Measurements from ENCODE around the gene TEC.

The TEC gene

DNA sequence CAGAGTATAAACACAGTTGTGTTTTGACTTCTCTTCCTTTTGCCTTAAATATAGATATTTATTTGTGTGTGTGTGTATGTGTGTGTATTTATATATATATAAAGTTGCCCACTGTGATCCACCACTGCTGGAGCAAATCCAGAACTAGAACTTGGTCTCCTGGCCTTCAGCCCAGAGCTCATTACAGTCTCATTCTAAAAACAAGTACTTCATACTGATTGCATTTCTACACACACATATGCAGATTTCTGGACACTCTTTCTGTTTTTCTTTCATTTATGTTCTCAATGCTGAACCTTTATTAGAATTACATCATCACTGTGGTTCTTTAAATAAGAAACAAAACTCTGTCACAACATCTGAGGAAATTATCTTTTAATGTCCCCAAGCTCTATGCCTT lies 136.0 kb downstream of the TEC start:
- Histone ChIP-seq H3K18ac (ENCODE audit: low read length) (no peak overlapping the region), H3K14ac (ENCODE audit: low read length) (no peak overlapping the region), H3K4me2 (ENCODE audit: insufficient read depth, low read length, poor library complexity, severe bottlenecking) (no peak overlapping the region), H3K4me1 (ENCODE audit: control insufficient read depth in 2 of 2, insufficient read depth in 1 of 2, low read depth in 1 of 2, low read length in 2 of 2) (no peaks in the 10 kb centered on the region), H4K8ac (ENCODE audit: low read depth, low read length) (no peak overlapping the region), H2AK5ac (ENCODE audit: low read depth, low read length) (no peak overlapping the region), H3K27me3 (ENCODE audit: control insufficient read depth in 3 of 3, insufficient read depth in 3 of 3, low read depth in 1 of 3, low read length in 3 of 3) (peaks cover 0 to 3% (median 0%) of the 10 kb centered on the region in 3 experiments), H3K27ac (replicated peaks; ENCODE audit: low read length) (no peak overlapping the region), H2BK5ac (ENCODE audit: low read length) (no peak overlapping the region), H2BK120ac (ENCODE audit: low read depth, low read length) (no peak overlapping the region), H3K4ac (ENCODE audit: low read length) (no peak overlapping the region), H2BK12ac (ENCODE audit: low read length) (no peak overlapping the region), H3K79me1 (ENCODE audit: low read depth, low read length) (no peaks in the 10 kb centered on the region), H2AFZ (ENCODE audit: low read length) (no peak overlapping the region), H3K23ac (ENCODE audit: low read depth, low read length, poor library complexity) (no peak overlapping the region), H3K4me3 (ENCODE audit: low read length in 2 of 2) (no peak overlapping the region), H2BK15ac (ENCODE audit: low read length) (no peak overlapping the region), H4K91ac (ENCODE audit: low read depth, low read length, poor library complexity) (no peak overlapping the region), H3K9me3 (replicated peaks in 1 of 2; ENCODE audit: control insufficient read depth in 2 of 2, insufficient read depth in 1 of 2, low read depth in 1 of 2, low read length in 2 of 2) (no peaks in the 10 kb centered on the region), H3K9ac (ENCODE audit: low read depth, low read length, poor library complexity) (no peak overlapping the region), H3K36me3 (replicated peaks in 1 of 2; ENCODE audit: control insufficient read depth in 2 of 2, insufficient read depth in 2 of 2, low read length in 2 of 2) (no peaks in the 10 kb centered on the region)
- no peak for DNase-seq (ENCODE audit: low spot score)

GRCh38 chr4:48131736-48132135 lies 137.9 kb downstream of the TEC start:
- H3K9me3 ChIP-seq (replicated peaks in 1 of 2; ENCODE audit: control insufficient read depth in 2 of 2, insufficient read depth in 1 of 2, low read depth in 1 of 2, low read length in 2 of 2), result no peaks in the 10 kb centered on the region
- H3K4me1 ChIP-seq (ENCODE audit: control insufficient read depth in 2 of 2, insufficient read depth in 1 of 2, low read depth in 1 of 2, low read length in 2 of 2), result peaks cover 0 to 6% of the 10 kb centered on the region in 2 donors
- no peak overlapping the region for H4K8ac ChIP-seq (ENCODE audit: low read depth, low read length)
- no peak overlapping the region for H3K14ac ChIP-seq (ENCODE audit: low read length)
- H3K9ac ChIP-seq (ENCODE audit: low read depth, low read length, poor library complexity), result no peak overlapping the region
- WGBS, 2 donors (ENCODE audit: extremely low coverage in 2 of 2, insufficient read length in 2 of 2, insufficient replicate concordance in 1 of 2), result no CpG with 5 or more reads among the region's 4 CpGs
- H3K27ac ChIP-seq (replicated peaks; ENCODE audit: low read length), result no peak overlapping the region
- no peak overlapping the region for H2AFZ ChIP-seq (ENCODE audit: low read length)
- H2BK12ac ChIP-seq (ENCODE audit: low read length), result no peak overlapping the region
- H3K18ac ChIP-seq (ENCODE audit: low read length), result no peak overlapping the region
- no peak overlapping the region for H3K23ac ChIP-seq (ENCODE audit: low read depth, low read length, poor library complexity)
- H2BK5ac ChIP-seq (ENCODE audit: low read length), result no peak overlapping the region
- H2BK120ac ChIP-seq (ENCODE audit: low read depth, low read length), result no peak overlapping the region
- no peak overlapping the region for H3K4me2 ChIP-seq (ENCODE audit: insufficient read depth, low read length, poor library complexity, severe bottlenecking)
- no peak overlapping the region for H2BK15ac ChIP-seq (ENCODE audit: low read length)
- DNase-seq (ENCODE audit: low spot score), result no peak
- H3K36me3 ChIP-seq (replicated peaks in 1 of 2; ENCODE audit: control insufficient read depth in 2 of 2, insufficient read depth in 2 of 2, low read length in 2 of 2), result no peaks in the 10 kb centered on the region
- no peak overlapping the region for H3K4me3 ChIP-seq (ENCODE audit: low read length in 2 of 2)
- H2AK5ac ChIP-seq (ENCODE audit: low read depth, low read length), result no peak overlapping the region
- H3K4ac ChIP-seq (ENCODE audit: low read length), result no peak overlapping the region
- H4K91ac ChIP-seq (ENCODE audit: low read depth, low read length, poor library complexity), result no peak overlapping the region
- peaks cover 0 to 3% (median 0%) of the 10 kb centered on the region in 3 experiments for H3K27me3 ChIP-seq (ENCODE audit: control insufficient read depth in 3 of 3, insufficient read depth in 3 of 3, low read depth in 1 of 3, low read length in 3 of 3)
- no peaks in the 10 kb centered on the region for H3K79me1 ChIP-seq (ENCODE audit: low read depth, low read length)

- no peak overlapping the region for H2BK12ac ChIP-seq (ENCODE audit: low read length)
- no peaks in the 10 kb centered on the region for H3K79me1 ChIP-seq (ENCODE audit: low read depth, low read length)
- no peak overlapping the region for H2BK120ac ChIP-seq (ENCODE audit: low read depth, low read length)
- H3K9ac ChIP-seq (ENCODE audit: low read depth, low read length, poor library complexity), result no peak overlapping the region
- no peak overlapping the region for H3K23ac ChIP-seq (ENCODE audit: low read depth, low read length, poor library complexity)
- no peaks in the 10 kb centered on the region for H3K9me3 ChIP-seq (replicated peaks in 1 of 2; ENCODE audit: control insufficient read depth in 2 of 2, insufficient read depth in 1 of 2, low read depth in 1 of 2, low read length in 2 of 2)
- no peak overlapping the region for H3K4me3 ChIP-seq (ENCODE audit: low read length in 2 of 2)
- H3K4me1 ChIP-seq (ENCODE audit: control insufficient read depth in 2 of 2, insufficient read depth in 1 of 2, low read depth in 1 of 2, low read length in 2 of 2), result peaks cover 0 to 6% of the 10 kb centered on the region in 2 donors
- H2AK5ac ChIP-seq (ENCODE audit: low read depth, low read length), result no peak overlapping the region
- peaks cover 0 to 3% (median 0%) of the 10 kb centered on the region in 3 experiments for H3K27me3 ChIP-seq (ENCODE audit: control insufficient read depth in 3 of 3, insufficient read depth in 3 of 3, low read depth in 1 of 3, low read length in 3 of 3)
- DNase-seq (ENCODE audit: low spot score), result no peak
- no peak overlapping the region for H4K91ac ChIP-seq (ENCODE audit: low read depth, low read length, poor library complexity)
- H3K36me3 ChIP-seq (replicated peaks in 1 of 2; ENCODE audit: control insufficient read depth in 2 of 2, insufficient read depth in 2 of 2, low read length in 2 of 2), result no peaks in the 10 kb centered on the region
- no peak overlapping the region for H3K27ac ChIP-seq (replicated peaks; ENCODE audit: low read length)
- no peak overlapping the region for H3K18ac ChIP-seq (ENCODE audit: low read length)
- no peak overlapping the region for H4K8ac ChIP-seq (ENCODE audit: low read depth, low read length)
- H3K14ac ChIP-seq (ENCODE audit: low read length), result no peak overlapping the region
- H2AFZ ChIP-seq (ENCODE audit: low read length), result no peak overlapping the region
- no CpG with 5 or more reads among the region's 7 CpGs for WGBS, 2 donors (ENCODE audit: extremely low coverage in 2 of 2, insufficient read length in 2 of 2, insufficient replicate concordance in 1 of 2)
- H3K4me2 ChIP-seq (ENCODE audit: insufficient read depth, low read length, poor library complexity, severe bottlenecking), result no peak overlapping the region
- no peak overlapping the region for H2BK5ac ChIP-seq (ENCODE audit: low read length)
- H2BK15ac ChIP-seq (ENCODE audit: low read length), result no peak overlapping the region
- no peak overlapping the region for H3K4ac ChIP-seq (ENCODE audit: low read length)
These were observed 139.5 kb downstream of the TEC start for GRCh38 chr4:48130100-48130499.

GRCh38 chr4:48129307-48130014 lies 140.2 kb downstream of the TEC start:
- no peaks in the 10 kb centered on the region for H3K9me3 ChIP-seq (replicated peaks in 1 of 2; ENCODE audit: control insufficient read depth in 2 of 2, insufficient read depth in 1 of 2, low read depth in 1 of 2, low read length in 2 of 2)
- WGBS, 2 donors (ENCODE audit: extremely low coverage in 2 of 2, insufficient read length in 2 of 2, insufficient replicate concordance in 1 of 2), result no CpG with 5 or more reads among the region's 9 CpGs
- no peak overlapping the region for H3K4me3 ChIP-seq (ENCODE audit: low read length in 2 of 2)
- DNase-seq (ENCODE audit: low spot score), result no peak
- H2BK15ac ChIP-seq (ENCODE audit: low read length), result no peak overlapping the region
- H3K36me3 ChIP-seq (replicated peaks in 1 of 2; ENCODE audit: control insufficient read depth in 2 of 2, insufficient read depth in 2 of 2, low read length in 2 of 2), result no peaks in the 10 kb centered on the region
- H3K4me1 ChIP-seq (ENCODE audit: control insufficient read depth in 2 of 2, insufficient read depth in 1 of 2, low read depth in 1 of 2, low read length in 2 of 2), result peaks cover 0 to 6% of the 10 kb centered on the region in 2 donors
- no peak overlapping the region for H3K18ac ChIP-seq (ENCODE audit: low read length)
- H3K27me3 ChIP-seq (ENCODE audit: control insufficient read depth in 3 of 3, insufficient read depth in 3 of 3, low read depth in 1 of 3, low read length in 3 of 3), result peaks cover 0 to 3% (median 0%) of the 10 kb centered on the region in 3 experiments
- H3K4ac ChIP-seq (ENCODE audit: low read length), result no peak overlapping the region
- no peak overlapping the region for H4K8ac ChIP-seq (ENCODE audit: low read depth, low read length)
- no peak overlapping the region for H2AFZ ChIP-seq (ENCODE audit: low read length)
- H3K14ac ChIP-seq (ENCODE audit: low read length), result no peak overlapping the region
- H3K9ac ChIP-seq (ENCODE audit: low read depth, low read length, poor library complexity), result no peak overlapping the region
- H3K27ac ChIP-seq (replicated peaks; ENCODE audit: low read length), result no peak overlapping the region
- no peak overlapping the region for H4K91ac ChIP-seq (ENCODE audit: low read depth, low read length, poor library complexity)
- H2BK5ac ChIP-seq (ENCODE audit: low read length), result no peak overlapping the region
- no peaks in the 10 kb centered on the region for H3K79me1 ChIP-seq (ENCODE audit: low read depth, low read length)
- no peak overlapping the region for H3K23ac ChIP-seq (ENCODE audit: low read depth, low read length, poor library complexity)
- H2BK12ac ChIP-seq (ENCODE audit: low read length), result no peak overlapping the region
- H2BK120ac ChIP-seq (ENCODE audit: low read depth, low read length), result no peak overlapping the region
- H2AK5ac ChIP-seq (ENCODE audit: low read depth, low read length), result no peak overlapping the region
- no peak overlapping the region for H3K4me2 ChIP-seq (ENCODE audit: insufficient read depth, low read length, poor library complexity, severe bottlenecking)

Measured in neuronal stem cell (in vitro differentiated cells).